Fibroblast of lung (primary cell): ENCODE results near the gene MAML2.

ENCODE experiments used
- EZH2 ChIP-seq: IDR thresholded peaks from 2 replicates; pipeline ENCODE4 v1.5.1; 2012; ENCODE audit warnings: low read length, control low read depth, mild to moderate bottlenecking; ENCODE audit errors: missing control alignments
- TF ChIP-seq, protein P1 (sequence below), 2 donors: IDR thresholded peaks in 1 of 2; conservative IDR thresholded peaks in 1 of 2; 1 replicate in 1 of 2; 2 replicates in 1 of 2; pipeline ENCODE4 v1.5.1; 2011 to 2012; ENCODE audit warnings: low read length in 2 of 2, control low read depth in 1 of 2, inconsistent platforms in 1 of 2, low read depth in 1 of 2, mild to moderate bottlenecking in 1 of 2

DNA sequence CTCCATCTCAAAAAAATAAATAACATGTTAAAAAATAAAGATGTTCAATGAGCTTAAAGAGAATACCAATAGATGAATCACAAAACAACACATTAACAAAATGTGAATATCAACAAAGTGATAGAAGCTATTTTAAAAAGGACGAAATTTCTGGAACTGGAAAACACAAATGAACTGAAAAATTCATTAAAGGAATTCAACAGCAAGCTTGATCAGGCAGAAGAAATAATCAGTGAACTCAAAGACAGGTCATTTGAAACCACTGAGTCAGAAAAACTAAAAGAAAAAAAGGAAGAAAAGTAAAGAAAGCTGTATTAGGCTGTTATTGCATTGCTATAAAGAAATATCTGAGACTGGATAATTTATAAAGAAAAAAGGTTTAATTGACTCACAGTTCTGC lies 412.0 kb downstream of the MAML2 start:
- TF ChIP-seq, protein P1, sequence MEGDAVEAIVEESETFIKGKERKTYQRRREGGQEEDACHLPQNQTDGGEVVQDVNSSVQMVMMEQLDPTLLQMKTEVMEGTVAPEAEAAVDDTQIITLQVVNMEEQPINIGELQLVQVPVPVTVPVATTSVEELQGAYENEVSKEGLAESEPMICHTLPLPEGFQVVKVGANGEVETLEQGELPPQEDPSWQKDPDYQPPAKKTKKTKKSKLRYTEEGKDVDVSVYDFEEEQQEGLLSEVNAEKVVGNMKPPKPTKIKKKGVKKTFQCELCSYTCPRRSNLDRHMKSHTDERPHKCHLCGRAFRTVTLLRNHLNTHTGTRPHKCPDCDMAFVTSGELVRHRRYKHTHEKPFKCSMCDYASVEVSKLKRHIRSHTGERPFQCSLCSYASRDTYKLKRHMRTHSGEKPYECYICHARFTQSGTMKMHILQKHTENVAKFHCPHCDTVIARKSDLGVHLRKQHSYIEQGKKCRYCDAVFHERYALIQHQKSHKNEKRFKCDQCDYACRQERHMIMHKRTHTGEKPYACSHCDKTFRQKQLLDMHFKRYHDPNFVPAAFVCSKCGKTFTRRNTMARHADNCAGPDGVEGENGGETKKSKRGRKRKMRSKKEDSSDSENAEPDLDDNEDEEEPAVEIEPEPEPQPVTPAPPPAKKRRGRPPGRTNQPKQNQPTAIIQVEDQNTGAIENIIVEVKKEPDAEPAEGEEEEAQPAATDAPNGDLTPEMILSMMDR (conservative IDR thresholded peaks at IDR 0.05 in 1 of 2, IDR thresholded peaks at IDR 0.05 in 1 of 2; ENCODE audit: low read depth in 1 of 2, low read length in 2 of 2), result no peak
- TF ChIP-seq EZH2, result no peak
